Psoas muscle (tissue), 8 donors: Measurements from ENCODE around the gene ESR1. TPM values are rescaled to one million over a fixed set of nuclear protein-coding genes. Genes with fewer than 3 reads are reported as not detected.

Experiments used
- ATAC-seq, 4 donors: fragments of 200-7000 bp; cut with Tn5 transposase; one replicate each; pipeline ENCODE4 v1.9.1; 2020; ENCODE audit warnings: moderate library complexity in 3 of 4, mild to moderate bottlenecking in 2 of 4
- DNase-seq, 2 donors: peaks; one replicate each; pipeline ENCODE4 v3.0.0-alpha.2; 2020
- H3K27ac ChIP-seq: fragments of 200-600 bp; one replicate; pipeline ENCODE4 v1.8.0; 2022
- H3K27me3 ChIP-seq, 3 donors: fragments of 200-600 bp in 1 of 3; one replicate each; pipeline versions ENCODE4 v1.6.1 to v1.8.0; 2013 to 2022; ENCODE audit warnings: low read length in 2 of 3, mild to moderate bottlenecking in 2 of 3, moderate library complexity in 1 of 3; ENCODE audit not compliant: insufficient read depth in 3 of 3
- H3K36me3 ChIP-seq, 2 donors: fragments of 200-600 bp in 1 of 2; one replicate each; pipeline versions ENCODE4 v1.6.1 to v1.8.0; 2013 to 2022; ENCODE audit warnings: low read depth in 1 of 2, mild to moderate bottlenecking in 1 of 2, moderate library complexity in 1 of 2; ENCODE audit not compliant: insufficient read depth in 1 of 2
- H3K4me1 ChIP-seq: fragments of 200-600 bp; one replicate; pipeline ENCODE4 v1.8.0; 2022
- H3K4me3 ChIP-seq: fragments of 200-600 bp; one replicate; pipeline ENCODE4 v1.8.0; 2022; ENCODE audit warnings: mild to moderate bottlenecking
- H3K9me3 ChIP-seq: fragments of 200-600 bp; one replicate; pipeline ENCODE4 v1.8.0; 2022
- CTCF ChIP-seq: fragments of 200-600 bp; IDR thresholded peaks from one replicate; pipeline ENCODE4 v1.8.0; 2022; ENCODE audit warnings: antibody characterized with exemption
- WGBS, 3 donors: extraction: QIAGEN DNeasy Blood & Tissue Kit; methylation state at CpG; one replicate each; pipeline versions ENCODE4 v1.1.6 to v1.1.7; 2013; 5-methylcytosine and 5-hydroxymethylcytosine counted together
- intact Hi-C, 2 donors: fragments of 100-400 bp; cut with DNase I; formaldehyde crosslinking; loops; one replicate each; pipeline versions ENCODE4 v1.11.0 to v1.14.2; 2022
- polyA plus RNA-seq, 3 donors: library from polyadenylated mRNA; stranded (reverse); fragments of 200-250 nt; gene quantifications; one replicate each; pipeline ENCODE4 v1.2.3, GENCODE V29; 2013
- total RNA-seq, 4 donors: library from RNA; stranded (reverse); fragmentation: NEBNext Ultra II Directional in 2 of 4; extraction: Animal tissue kit (Norgen Biotek cat#: 25700) in 2 of 4; gene quantifications; one replicate each; pipeline versions ENCODE4 v1.2.1 to v1.2.4, GENCODE V29; 2021 to 2023
- donor health status: healthy with polysubstance abuse.
- donor health status: DM: no; HTN: no; CAD: no; lungs with moderate emphysema.
- donor health status: Bipolar disorder and iron deficiency.
- donor health status: healthy.
- donor health status: DM: yes; HTN: yes; CAD: no.
- donor health status: DM: no; HTN: no; CAD: no.
- donor health status: DM: no; HTN: no; CAD: no.
- donor health status: DM: yes; HTN: yes; CAD: no.

Gene ESR1
- total and polyA plus RNA-seq, 7 donors = 0.42 to 4.4 (median 1.5) TPM

GRCh38 chr6:152100183-152100618, 292.7 kb downstream of the ESR1 start:
- no peaks in the 10 kb centered on the region for H3K27me3 ChIP-seq
- ATAC-seq = peak; percentile 63 to 74 (median 70)
- 4 to 18% (median 18%) methylated on average over 7 of the region's 7 CpGs for WGBS, 3 donors
- peak overlapping the region; percentile 59 for H3K27ac ChIP-seq
- no peak for TF ChIP-seq CTCF
- intact Hi-C loops = no loop called here
- H3K9me3 ChIP-seq = no peaks in the 10 kb centered on the region
- peaks cover 28% of the 10 kb centered on the region for H3K4me1 ChIP-seq
- H3K36me3 ChIP-seq = no peaks in the 10 kb centered on the region
- DNase-seq = peak; percentile 56 to 81
- no peak overlapping the region for H3K4me3 ChIP-seq

- intact Hi-C loops = no loop called here
- 47 to 78% (median 49%) methylated on average over 4 of the region's 4 CpGs for WGBS, 3 donors
- no peak for TF ChIP-seq CTCF
These were observed 300.5 kb downstream of the ESR1 start for GRCh38 chr6:152107973-152108372.

GRCh38 chr6:152110886-152111820, 303.7 kb downstream of the ESR1 start:
- H3K4me1 ChIP-seq = peaks cover 27% of the 10 kb centered on the region
- DNase-seq (peak; percentile 66 to 87), ATAC-seq (peak; percentile 97 to 98 (median 97))
- no peaks in the 10 kb centered on the region for H3K36me3 ChIP-seq
- 23 to 34% (median 28%) methylated on average over 20 of the region's 20 CpGs for WGBS, 3 donors
- intact Hi-C loops = no loop called here
- H3K9me3 ChIP-seq = no peaks in the 10 kb centered on the region
- peak overlapping the region; percentile 94 for H3K27ac ChIP-seq
- no peak for TF ChIP-seq CTCF
- H3K27me3 ChIP-seq = no peaks in the 10 kb centered on the region
- peak overlapping the region; percentile 53 for H3K4me3 ChIP-seq

More at GRCh38 chr6:152107973-152108372, 300.5 kb downstream of the ESR1 start:
- peaks cover 26% of the 10 kb centered on the region for H3K4me1 ChIP-seq
- no peak overlapping the region for H3K27ac ChIP-seq
- H3K9me3 ChIP-seq = no peaks in the 10 kb centered on the region
- no peaks in the 10 kb centered on the region for H3K36me3 ChIP-seq
- no peak overlapping the region for H3K4me3 ChIP-seq
- no peak for ATAC-seq
- DNase-seq = no peak
- H3K27me3 ChIP-seq = no peaks in the 10 kb centered on the region

- intact Hi-C loops = no loop called here
- H3K27ac ChIP-seq = peak overlapping the region; percentile 94
- peaks cover 35% of the 10 kb centered on the region for H3K4me1 ChIP-seq
- no peaks in the 10 kb centered on the region for H3K27me3 ChIP-seq
- ATAC-seq (peak; percentile 25 to 41 (median 33)), DNase-seq (peak; percentile 77 to 87)
- H3K36me3 ChIP-seq = no peaks in the 10 kb centered on the region
- WGBS, 3 donors = 30 to 46% (median 37%) methylated on average over 15 of the region's 15 CpGs
- TF ChIP-seq CTCF = no peak
- peak overlapping the region; percentile 52 for H3K4me3 ChIP-seq
- no peaks in the 10 kb centered on the region for H3K9me3 ChIP-seq
These were observed 305.2 kb downstream of the ESR1 start for GRCh38 chr6:152112491-152113261.
